Lower lobe of right lung (tissue), 2 donors: ENCODE data around the gene ST3GAL5. TPM values are rescaled to one million over a fixed set of nuclear protein-coding genes. Genes with fewer than 3 reads are reported as not detected.

Experiments
- ATAC-seq, 2 donors: fragments of 200-7000 bp; cut with Tn5 transposase; one replicate each; pipeline ENCODE4 v1.9.1; 2020 to 2022; ENCODE audit warnings: mild to moderate bottlenecking in 2 of 2, moderate library complexity in 2 of 2
- DNase-seq: peaks from one replicate; pipeline ENCODE4 v3.0.0-alpha.2; 2020
- H3K27ac ChIP-seq: fragments of 200-600 bp; one replicate; pipeline ENCODE4 v1.8.0; 2022
- H3K27me3 ChIP-seq: fragments of 200-600 bp; one replicate; pipeline ENCODE4 v1.8.0; 2022; ENCODE audit warnings: low read depth
- H3K36me3 ChIP-seq: fragments of 200-600 bp; one replicate; pipeline ENCODE4 v1.8.0; 2022; ENCODE audit warnings: mild to moderate bottlenecking
- H3K4me1 ChIP-seq: fragments of 200-600 bp; one replicate; pipeline ENCODE4 v1.8.0; 2022
- H3K4me3 ChIP-seq: fragments of 200-600 bp; one replicate; pipeline ENCODE4 v1.8.0; 2022; ENCODE audit warnings: mild to moderate bottlenecking
- H3K9me3 ChIP-seq: fragments of 200-600 bp; one replicate; pipeline ENCODE4 v1.8.0; 2022
- CTCF ChIP-seq: fragments of 200-600 bp; IDR thresholded peaks from one replicate; pipeline ENCODE4 v1.8.0; 2022; ENCODE audit warnings: antibody characterized with exemption, mild to moderate bottlenecking
- intact Hi-C: fragments of 100-400 bp; cut with DNase I; formaldehyde crosslinking; loops from one replicate; pipeline ENCODE4 v1.11.0; 2022
- total RNA-seq: library from RNA; stranded (reverse); fragmentation: NEBNext Ultra II Directional; extraction: Animal tissue kit (Norgen Biotek cat#: 25700); gene quantifications from one replicate; pipeline ENCODE4 v1.2.1, GENCODE V29; 2021
- donor health status: DM: no; HTN: yes; CAD: no; lungs with severe emphysema.

Gene ST3GAL5
- total RNA-seq, 1 donor from 2014 or later, result 72.4 TPM

DNA sequence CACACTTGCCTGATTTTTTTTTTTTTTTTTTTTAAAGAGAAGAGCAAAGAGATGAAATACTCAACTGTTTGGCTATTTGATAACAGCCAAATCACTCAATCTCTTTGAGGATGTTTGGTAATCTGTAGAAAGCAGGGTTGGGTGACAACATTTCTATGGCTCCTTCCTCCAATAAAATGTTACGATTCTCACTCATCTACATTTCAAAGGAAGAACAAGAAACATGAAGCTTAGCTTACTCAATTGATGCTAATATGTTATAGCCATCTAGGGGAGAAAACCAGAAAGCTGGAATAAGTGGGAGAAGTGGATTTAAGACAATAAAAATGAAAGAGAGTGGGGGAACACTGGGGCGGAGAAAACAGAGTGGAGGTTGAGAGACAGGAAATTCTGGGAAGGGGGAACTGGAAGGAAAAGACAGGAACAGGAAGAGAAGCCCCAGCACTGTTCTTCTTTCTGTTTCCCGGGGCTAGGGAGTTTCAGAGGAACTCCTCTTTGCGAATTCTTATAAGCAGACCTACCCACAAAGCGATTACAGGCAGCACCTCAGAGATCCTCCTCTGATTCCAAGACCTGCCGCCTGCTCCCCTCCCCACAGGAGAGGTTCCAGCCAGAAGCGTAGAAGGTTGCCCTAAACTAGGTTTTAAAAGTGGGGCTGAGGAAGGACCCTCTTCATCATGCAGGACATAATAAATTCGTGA is 13.3 kb downstream of the ST3GAL5 start:
- peak overlapping the region; percentile 39 for H3K27ac ChIP-seq
- TF ChIP-seq CTCF, result no peak
- ATAC-seq (no peak), DNase-seq (no peak)
- H3K36me3 ChIP-seq, result no peaks in the 10 kb centered on the region
- peaks cover 32% of the 10 kb centered on the region for H3K4me1 ChIP-seq
- no peaks in the 10 kb centered on the region for H3K27me3 ChIP-seq
- H3K4me3 ChIP-seq, result peak overlapping the region; percentile 5
- H3K9me3 ChIP-seq, result no peaks in the 10 kb centered on the region
- intact Hi-C loops, result no loop called here

- Histone ChIP-seq H3K4me3 (no peak overlapping the region), H3K4me1 (peaks cover 18% of the 10 kb centered on the region), H3K9me3 (no peaks in the 10 kb centered on the region), H3K36me3 (peaks cover 13% of the 10 kb centered on the region), H3K27me3 (no peaks in the 10 kb centered on the region), H3K27ac (no peak overlapping the region)
- no peak for TF ChIP-seq CTCF
- DNase-seq, result no peak
- no peak for ATAC-seq
- intact Hi-C loops, result no loop called here
Measured at GRCh38 chr2:85873679-85874078, 15.1 kb downstream of the ST3GAL5 start.

GRCh38 chr2:85872536-85873161 is 16.1 kb downstream of the ST3GAL5 start:
- H3K27me3 ChIP-seq, result no peaks in the 10 kb centered on the region
- no peak for TF ChIP-seq CTCF
- H3K4me1 ChIP-seq, result peaks cover 16% of the 10 kb centered on the region
- no peaks in the 10 kb centered on the region for H3K9me3 ChIP-seq
- DNase-seq (no peak), ATAC-seq (no peak)
- intact Hi-C loops, result no loop called here
- no peak overlapping the region for H3K4me3 ChIP-seq
- H3K36me3 ChIP-seq, result peaks cover 13% of the 10 kb centered on the region
- no peak overlapping the region for H3K27ac ChIP-seq

DNA sequence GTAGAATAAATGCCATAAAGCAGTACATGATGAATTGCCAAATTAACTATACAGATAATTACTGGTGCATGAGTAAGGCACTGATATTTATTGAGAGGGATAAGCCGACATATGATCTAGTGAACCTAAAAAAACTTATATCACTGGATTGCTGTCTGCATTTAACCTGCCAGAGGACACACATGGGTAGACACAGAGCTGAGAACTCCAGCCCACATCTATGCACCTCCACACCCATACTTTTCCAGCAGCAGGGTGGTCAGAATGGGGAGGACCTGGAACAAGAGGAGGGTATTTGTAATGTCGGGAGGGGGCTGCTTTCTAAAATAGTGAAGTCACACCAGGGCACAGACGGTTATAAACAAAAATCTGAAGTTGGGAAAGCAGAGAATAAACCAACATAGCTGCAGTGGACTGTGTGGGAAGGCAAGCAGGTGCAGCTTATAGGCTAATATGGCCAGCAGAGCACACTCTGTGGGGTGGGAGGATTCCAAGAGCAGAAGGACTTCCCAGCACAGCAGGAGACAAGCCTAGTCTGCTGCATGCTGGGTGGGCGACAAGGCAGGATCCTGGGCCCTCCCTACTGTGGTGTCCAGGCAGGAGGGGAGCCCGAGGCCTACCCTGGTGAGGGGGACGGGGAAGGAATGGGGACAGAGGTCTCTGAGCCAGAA is 17.2 kb downstream of the ST3GAL5 start:
- DNase-seq (no peak), ATAC-seq (no peak)
- no peak for TF ChIP-seq CTCF
- Histone ChIP-seq H3K27ac (no peak overlapping the region), H3K4me1 (peaks cover 10% of the 10 kb centered on the region), H3K36me3 (peaks cover 13% of the 10 kb centered on the region), H3K27me3 (no peaks in the 10 kb centered on the region), H3K9me3 (no peaks in the 10 kb centered on the region), H3K4me3 (no peak overlapping the region)
- intact Hi-C loops, result no loop called here

DNA sequence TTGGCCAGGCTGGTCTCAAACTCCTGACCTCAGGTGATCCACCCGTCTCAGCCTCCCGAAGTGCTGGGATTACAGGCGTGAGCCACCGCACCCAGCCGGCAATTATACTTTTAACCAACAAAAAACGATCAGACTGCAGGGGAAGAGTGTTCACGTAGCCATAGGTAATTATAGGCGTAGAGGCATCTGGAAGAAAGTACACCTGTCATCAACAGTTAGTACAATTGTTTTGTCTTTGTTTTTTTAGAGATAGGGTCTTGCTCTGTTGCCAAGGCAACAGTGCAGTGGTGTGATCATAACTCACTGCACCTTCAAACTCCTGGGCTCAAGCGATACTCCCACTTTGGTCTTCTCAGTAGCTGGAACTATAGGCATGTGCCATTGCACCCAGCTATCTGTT is 20.0 kb downstream of the ST3GAL5 start:
- H3K27me3 ChIP-seq, result no peaks in the 10 kb centered on the region
- TF ChIP-seq CTCF, result no peak
- DNase-seq, result no peak
- no peak overlapping the region for H3K27ac ChIP-seq
- H3K4me3 ChIP-seq, result no peak overlapping the region
- H3K4me1 ChIP-seq, result peaks cover 3% of the 10 kb centered on the region
- peaks cover 13% of the 10 kb centered on the region for H3K36me3 ChIP-seq
- no peaks in the 10 kb centered on the region for H3K9me3 ChIP-seq
- no peak for ATAC-seq
- intact Hi-C loops, result no loop called here
